NCI-H146 treated with DMSO at 0.1 percent for 48 hours (cell line): ENCODE results near the gene GRID1.

Experiments
- DNase-seq: peaks from one replicate; lab custom pipeline; 2025; ENCODE audit not compliant: unreplicated experiment; lab: John Stamatoyannopoulos, UW

The GRID1 gene

DNA sequence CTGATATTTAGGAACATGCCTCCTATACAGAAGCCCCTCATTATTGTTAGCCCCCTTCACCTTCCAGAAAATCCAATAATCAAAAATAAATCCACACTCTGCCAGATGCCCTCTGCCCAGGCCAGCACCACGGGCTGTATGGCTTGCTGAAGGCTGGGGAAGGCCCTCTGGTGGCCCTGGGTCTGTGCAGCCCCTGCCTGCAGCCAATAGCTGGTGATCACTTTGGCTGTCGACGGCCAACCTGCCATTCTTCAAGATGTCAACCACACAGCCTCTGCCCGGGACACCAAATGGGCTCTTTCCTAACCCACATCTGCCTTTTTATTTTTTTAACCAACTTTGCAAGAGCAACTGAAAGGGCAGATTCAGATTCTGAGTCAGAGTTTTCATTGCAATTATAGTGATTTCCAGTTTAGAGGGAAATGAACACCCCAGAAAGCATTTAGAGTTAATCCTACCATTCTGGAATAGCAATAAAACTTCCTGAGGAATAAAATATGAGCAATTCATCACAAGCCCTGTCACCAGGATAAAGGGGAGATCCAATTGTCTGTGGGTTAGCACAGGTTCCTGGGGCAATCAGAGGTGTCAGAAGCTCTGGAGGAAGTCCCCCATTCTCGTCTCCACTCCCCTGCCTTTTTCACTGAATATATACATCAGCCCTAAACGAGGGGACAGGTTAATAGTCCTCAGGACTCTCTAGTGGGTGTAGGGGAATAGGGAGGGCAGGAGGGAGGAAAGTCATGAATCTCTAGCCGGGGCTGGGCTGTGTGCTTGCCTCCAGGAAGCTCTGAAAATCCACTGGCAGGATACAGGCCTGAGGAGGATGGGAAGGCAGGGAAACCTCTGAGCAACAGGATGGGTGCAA lies 211.3 kb downstream of the GRID1 start:
- DNase-seq, result no peak

- DNase-seq, result no peak
These were observed 212.8 kb downstream of the GRID1 start for GRCh38 chr10:86153751-86154150.

- DNase-seq, result no peak
These were observed 213.7 kb downstream of the GRID1 start for GRCh38 chr10:86152911-86153310.

GRCh38 chr10:86152354-86152753 lies 214.2 kb downstream of the GRID1 start:
- DNase-seq, result no peak

DNA sequence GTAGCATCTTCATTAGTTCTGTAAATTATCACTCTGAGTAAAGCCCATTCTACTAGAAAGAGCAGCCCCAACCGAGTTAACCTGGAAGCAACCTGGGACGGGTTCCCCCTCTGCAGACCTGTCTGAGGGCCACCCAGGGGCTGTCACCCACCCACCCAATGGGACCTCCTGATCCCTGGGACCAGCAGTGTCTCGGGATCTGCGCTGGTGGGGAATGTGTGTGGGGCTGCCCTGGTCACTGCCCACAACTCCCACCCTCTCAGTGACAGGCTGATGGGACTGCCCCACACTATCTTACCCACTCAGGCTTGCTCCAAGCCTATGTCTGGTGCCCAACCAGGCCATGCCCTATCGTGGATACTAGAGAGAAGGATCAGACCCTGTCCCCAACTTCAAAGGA lies 215.0 kb downstream of the GRID1 start:
- no peak for DNase-seq

DNA sequence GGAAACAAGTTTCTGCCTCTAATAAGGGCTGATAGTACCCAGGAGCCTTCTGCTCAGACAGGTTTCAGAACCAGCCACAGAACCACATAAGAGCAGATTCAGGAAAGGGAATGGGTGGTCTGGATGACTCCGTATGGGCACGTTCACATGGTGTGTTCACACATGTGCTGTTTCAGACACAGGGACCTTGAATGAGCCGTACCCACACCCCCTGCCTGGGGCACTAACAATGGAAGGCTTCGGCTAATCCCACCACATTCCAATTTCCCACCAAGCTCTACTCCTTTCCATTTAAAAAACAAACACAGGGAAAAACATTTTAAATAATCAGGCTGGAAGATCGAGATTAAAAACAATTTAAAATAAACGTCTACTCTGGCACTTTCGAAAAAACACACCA lies 217.3 kb downstream of the GRID1 start:
- no peak for DNase-seq

DNA sequence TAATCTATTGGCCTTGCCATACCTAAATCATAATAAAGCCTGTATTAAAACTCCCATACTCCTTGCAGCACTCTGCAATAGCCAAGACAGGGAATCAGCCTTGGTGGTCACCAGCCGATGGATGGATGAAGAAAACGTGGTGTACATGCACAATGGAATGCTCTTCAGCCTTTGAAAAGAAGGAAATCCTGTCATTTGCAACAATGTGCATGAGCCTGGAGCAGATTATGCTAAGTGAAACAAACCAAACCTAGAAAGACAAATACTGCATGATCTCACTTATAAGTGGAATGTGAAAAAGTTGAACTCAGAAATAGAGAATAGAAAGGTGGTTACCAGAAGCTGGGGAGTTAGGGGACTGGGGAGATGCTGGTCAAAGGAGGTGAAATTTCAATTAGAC lies 218.5 kb downstream of the GRID1 start:
- DNase-seq, result no peak

- no peak for DNase-seq
These were observed 222.3 kb downstream of the GRID1 start for GRCh38 chr10:86144301-86144700.

DNA sequence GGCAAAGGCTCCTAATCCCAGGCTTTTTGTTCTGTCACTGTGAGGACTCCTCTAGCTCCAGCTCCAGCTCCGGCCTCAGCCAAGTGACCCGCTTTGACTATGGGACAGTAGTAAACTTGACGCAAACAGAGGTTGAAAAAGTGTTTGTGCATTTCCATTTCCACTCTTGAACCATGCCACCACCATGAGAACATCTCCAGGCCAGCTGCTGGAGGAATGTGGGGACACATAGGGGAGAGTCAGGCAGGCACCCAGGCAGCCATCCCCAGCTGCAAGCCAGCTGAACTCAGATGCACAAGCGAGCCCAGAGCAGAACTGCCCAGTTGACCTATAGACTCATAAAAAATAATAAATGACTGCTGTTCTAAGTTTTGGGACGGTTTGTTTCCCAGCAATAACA lies 224.7 kb downstream of the GRID1 start:
- DNase-seq, result no peak

DNA sequence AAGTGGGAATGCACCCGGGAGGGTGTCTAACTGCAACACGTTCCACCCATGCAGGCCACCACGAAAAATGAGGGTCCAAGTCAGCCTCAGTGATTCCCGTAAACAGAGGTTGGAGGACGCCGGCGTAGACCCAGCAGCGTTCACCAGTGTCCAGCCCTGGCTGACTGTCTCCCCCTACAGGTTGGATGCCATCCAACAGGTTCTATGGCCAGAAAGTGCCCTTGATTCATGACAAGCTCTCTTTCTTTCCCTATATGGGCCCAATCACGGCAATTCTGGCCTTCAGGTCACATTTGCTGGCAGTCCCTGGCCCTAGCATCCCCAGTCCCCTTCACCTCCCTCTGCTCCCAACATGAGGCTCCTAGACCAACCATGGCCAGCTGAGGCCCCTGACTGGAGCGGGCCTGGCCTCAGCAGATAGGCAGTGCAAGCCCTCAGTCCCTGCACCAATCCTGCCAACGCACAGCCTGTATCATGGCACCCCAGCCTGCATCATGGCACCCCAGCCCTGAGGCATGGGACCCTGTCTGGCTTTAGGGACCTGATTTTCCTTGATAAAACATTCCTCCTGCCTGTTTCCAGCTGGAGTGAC lies 227.4 kb downstream of the GRID1 start:
- no peak for DNase-seq

- DNase-seq, result no peak
These were observed 228.0 kb downstream of the GRID1 start for GRCh38 chr10:86138551-86139065.

DNA sequence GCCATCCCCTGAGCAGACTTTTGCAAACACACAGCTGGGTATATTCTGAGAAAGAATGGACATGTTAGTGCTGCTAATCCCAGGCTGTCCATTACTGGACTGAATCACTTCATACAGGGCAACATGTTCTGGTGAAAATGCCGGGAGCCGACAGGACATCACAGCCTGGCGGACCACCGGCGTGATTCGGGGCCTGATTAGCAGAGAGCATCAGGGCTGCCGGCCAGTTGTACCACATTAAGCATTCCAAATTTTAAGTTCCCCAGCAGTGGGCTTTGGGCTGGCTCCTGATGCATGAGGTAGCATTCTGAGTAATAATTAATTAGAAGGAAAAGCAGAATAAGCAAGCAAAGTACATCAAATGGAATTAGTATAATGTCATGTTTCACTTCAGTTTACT lies 229.0 kb downstream of the GRID1 start:
- no peak for DNase-seq

- DNase-seq, result no peak
These were observed 229.7 kb downstream of the GRID1 start for GRCh38 chr10:86136934-86137333.

GRCh38 chr10:86135191-86135590 lies 231.4 kb downstream of the GRID1 start:
- no peak for DNase-seq

- no peak for DNase-seq
These were observed 235.7 kb downstream of the GRID1 start for GRCh38 chr10:86130737-86131475.

DNA sequence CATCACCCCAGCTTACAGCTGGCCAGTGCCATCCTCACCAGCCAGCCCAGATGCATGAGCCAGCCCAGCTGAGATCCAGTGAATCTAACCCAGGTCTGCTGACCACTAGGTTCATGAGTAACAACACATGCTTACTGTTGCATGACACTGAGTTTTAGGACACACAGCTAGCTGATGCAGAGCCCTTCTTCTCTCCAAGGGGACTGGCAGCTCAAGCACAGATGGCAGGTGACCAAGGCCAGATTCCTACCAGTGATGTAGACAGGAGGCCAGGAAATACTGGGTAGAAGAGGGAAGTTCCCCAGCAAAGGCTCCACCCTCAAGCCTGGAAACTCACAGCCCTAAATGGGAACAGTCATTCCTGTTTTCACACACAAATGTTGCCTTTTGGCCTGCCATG lies 236.6 kb downstream of the GRID1 start:
- no peak for DNase-seq

GRCh38 chr10:86128360-86128759 lies 238.2 kb downstream of the GRID1 start:
- no peak for DNase-seq

DNA sequence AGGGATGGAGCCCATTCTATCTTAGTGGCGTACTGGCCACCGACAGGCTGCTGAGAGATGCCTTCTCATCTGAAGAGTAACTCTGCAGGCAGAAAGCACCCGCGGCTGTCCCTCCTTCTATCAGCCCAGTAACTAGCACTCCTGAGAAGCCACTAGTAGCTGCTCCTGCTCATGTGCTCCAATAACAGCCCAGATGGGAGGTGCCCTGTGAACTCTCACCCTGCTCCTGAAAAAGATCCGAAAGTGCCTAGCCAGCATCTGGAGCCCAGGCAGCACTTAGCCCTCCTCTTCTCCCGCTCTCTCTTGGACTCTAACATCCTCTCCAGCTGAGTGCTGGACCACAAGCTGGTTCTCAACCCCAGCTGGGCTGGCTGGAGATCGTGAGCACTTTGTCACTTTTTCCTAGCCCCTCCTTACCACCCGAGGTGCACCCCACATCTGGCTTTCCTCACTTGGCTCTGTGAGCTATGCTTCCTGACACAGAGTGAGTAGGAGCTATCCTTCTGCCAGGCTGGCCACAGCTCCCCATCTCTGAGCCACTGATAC lies 239.2 kb downstream of the GRID1 start:
- DNase-seq, result no peak

DNA sequence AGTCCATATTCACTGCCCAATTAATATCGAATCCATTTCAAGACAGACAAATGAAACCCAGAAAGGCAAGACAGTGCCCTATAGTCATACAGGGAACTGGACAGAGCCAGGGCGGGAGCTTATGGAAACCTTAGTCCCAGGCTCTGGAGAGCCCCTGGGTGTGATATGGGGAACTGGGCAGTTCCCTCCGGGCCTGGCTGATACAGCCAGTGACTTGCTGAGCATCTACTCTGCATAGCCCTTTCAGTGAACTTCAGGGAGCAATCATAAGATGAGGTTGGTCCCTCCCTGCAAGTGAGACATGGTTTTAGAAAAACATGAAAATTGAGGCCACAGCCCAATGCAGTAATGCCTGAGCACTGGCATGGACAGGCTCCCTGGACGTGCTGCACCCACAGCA lies 241.9 kb downstream of the GRID1 start:
- DNase-seq, result no peak

DNA sequence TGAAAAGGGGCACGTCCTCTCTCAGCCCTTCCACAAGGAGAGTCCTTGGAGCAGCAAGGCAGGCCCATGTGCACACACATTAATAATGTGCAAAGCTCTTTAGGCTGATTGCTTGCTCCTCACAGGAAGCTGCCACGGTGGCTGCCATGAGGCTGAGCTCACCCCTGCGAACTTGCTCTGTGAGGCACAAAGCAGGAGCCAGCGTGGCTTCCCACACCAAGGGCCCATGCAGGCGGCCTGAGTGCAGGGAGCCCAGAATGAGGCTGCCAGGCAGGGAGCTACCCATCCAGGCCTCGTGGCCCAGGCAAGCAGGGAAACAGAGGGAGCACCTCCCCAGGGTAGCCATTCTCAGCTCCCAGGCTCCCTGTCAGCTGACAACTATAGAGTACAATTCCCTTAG lies 242.9 kb downstream of the GRID1 start:
- DNase-seq, result no peak

- no peak for DNase-seq
These were observed 243.3 kb downstream of the GRID1 start for GRCh38 chr10:86123304-86123703.

DNA sequence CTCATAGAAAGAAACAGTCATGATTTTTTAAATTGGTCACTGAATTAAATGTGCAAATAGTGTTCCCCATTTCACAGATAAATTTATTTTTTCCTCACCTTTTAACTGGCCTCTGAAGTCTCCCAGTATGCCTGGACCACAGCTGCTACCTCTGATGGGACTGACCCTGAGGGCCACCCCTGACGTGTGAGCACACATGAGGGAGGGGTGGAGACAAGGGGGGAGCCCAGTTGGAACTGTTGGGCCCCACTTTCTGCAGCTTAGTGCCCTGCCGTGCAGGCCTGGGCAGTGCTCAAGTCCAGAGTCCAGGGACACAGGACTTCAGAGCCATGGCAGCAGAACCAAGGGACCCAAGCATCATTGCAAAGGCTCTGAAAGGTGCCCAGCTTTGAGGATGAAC lies 243.9 kb downstream of the GRID1 start:
- no peak for DNase-seq
